Hematopoietic multipotent progenitor cell treated with erythropoietin and hydrocortisone succinate and interleukin-3 and kit ligand, for 6 days (in vitro differentiated cells): ENCODE measurements around the gene RHOJ.
A peak's percentile ranks its signal among the peaks of the same experiment; 100 is the strongest.
"Not testable (repeated sequence)": the region's sequence is repeated elsewhere in the genome, so short reads cannot be mapped to it uniquely, and the experiment has no call there.

Experiments used
- DNase-seq: peaks from one replicate; pipeline ENCODE4 v3.0.0-alpha.2; 2015

The RHOJ gene

DNA sequence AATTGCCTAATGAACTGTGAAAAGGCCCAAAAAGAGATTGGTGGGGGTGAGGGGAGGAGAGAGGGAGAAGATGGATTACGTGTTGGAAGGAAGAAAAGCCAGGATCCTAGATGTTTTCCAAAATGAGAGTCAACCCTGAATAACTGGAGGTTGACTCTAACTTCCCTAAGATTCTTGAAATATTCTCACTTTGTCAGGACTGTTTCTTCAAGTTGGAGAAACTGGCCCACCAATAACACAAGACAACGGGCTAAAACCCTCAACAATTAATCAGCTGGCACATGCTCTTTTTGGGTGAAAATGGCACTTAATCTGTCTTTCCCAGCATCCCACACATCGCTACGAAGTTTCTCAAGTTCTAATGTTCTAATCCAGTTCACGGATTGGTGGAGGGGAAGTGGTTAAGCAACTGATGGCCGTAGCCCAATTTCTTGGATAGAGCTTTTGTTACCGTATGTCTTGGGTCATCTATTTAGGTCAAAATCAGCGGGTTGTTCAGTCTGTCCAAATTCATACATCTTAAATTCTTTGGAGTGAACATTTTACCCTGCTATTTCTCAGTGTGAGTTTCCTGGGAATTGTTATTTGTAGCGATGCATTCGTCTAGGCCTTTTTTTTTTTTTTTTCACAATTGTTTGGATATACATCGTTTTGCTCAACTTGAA, 65.5 kb downstream of the RHOJ start:
- no peak for DNase-seq

- DNase-seq = no peak
Observed at GRCh38 chr14:63273129-63273528, 68.9 kb downstream of the RHOJ start.

- DNase-seq = no peak
Observed at GRCh38 chr14:63273717-63274655, 69.7 kb downstream of the RHOJ start.

DNA sequence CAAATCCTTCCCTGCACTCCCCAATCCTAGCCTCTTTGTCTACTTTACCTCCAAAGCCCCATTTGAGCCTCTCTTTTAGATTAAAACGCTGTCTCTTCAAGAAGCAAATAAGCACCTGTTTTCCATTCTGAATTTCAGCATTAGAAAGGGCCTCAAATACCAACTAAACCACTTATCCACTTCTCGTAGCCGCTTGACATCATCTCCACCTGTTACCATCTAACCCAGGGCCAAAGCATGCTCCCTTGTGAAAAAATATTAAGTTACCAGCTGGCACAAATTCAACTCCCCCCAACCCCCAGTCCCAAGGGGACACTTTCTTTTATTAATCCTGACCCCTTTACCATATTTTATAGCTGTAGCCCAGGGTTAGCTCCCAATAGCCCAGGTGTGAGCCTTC, 71.4 kb downstream of the RHOJ start:
- DNase-seq = no peak

- no peak for DNase-seq
Observed at GRCh38 chr14:63276016-63276415, 71.8 kb downstream of the RHOJ start.

DNA sequence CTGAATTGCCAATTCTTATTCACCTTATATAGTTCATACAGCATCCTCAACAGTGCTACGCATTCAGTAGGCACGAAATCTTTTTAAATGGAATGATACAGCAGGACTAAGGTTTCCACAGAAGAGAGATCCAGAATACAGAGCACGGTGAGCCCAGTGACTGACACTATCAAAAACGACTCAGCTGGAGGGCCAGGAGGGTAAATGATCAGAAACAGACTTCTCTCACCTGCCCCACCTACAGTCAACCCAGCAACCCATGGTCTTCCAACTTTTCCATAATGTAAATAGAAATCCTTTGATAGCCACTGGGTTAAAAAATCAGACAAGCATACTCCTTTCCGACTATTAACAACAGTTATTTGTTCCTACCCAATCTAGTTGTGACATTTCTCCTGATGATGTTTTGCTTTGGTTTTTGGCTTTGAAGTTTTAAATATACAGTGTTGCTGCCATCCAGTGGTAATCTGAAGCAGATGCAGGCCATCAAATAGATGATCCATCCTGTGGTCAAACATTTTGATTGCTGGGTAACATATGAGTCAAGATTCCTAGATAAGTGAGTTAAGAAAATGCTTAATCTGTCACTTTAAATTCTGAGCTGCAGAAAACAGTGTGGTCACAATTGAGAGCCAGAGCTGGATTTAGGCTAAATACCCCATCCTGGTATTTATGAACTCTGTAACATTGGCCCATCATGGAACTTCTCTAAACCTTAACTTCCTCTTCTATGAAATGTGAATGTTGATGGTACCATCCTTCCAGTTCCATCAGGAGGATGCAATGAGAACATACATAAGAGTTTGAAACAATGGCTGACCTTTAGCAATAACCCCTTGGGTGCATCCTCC, 72.5 kb downstream of the RHOJ start:
- peak; percentile 69 for DNase-seq

DNA sequence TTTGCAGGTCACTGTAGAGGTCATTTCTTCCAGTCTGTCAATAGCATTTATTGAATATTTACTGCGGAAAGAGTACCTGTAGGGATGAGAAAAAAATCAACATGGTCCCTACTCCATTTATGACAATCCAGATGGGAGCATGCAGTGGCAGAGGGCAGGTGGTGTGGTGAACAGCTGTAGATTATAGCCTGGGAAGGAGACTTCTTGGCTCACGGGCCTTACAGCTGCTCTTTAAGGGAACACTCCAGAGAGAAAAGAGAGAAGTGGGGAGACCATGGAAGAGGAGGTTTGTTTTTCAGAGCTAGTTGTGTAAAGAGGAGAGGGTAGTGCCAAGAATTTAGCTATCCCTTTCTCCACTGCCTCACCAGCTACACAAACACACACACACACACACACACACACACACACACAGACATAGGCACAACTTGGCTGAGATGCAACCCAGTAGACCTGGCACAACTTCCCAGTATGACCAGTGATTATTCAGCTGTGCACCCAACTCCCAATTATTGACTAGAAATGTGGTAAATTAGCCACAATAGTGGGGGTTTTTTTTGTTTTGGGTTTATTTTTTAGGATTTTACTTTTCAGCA, 73.4 kb downstream of the RHOJ start:
- no peak for DNase-seq

DNA sequence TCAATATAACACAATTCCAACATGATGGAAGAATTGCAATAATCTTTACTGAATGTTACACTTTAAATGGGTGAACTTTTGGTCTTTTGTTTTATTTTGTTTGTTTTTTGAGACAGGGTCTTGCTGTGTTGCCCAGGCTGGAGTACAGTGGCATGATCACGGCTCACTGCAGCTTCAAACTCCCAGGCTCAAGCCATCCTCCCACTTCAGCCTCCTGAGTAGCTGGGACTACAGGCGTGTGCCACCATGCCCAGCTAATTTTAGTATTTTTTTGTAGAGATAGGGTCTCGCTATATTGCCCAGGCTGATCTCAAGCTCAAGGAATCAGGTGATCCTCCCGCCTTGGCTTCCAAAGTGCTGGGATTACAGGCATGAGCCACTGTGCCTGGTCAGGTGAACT, 75.7 kb downstream of the RHOJ start:
- DNase-seq = not testable (repeated sequence)

GRCh38 chr14:63282997-63283883, 79.0 kb downstream of the RHOJ start:
- no peak for DNase-seq

DNA sequence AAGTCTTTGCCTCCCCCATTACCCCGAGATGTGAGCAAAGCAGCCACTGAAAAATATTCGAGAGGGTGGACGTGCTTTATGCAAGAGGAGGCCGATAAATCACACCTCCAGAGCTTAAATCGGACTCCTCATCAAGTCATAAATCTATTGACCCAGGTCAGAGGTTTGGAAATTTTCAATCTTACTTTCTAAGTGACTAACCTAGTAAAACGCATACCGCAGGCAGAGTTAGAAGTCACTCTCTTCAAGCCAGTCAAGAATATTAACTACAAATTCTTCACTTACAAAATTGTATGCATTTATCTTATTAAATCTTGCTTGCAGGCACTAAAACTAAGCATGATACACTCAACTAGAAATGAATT, 79.6 kb downstream of the RHOJ start:
- no peak for DNase-seq

DNA sequence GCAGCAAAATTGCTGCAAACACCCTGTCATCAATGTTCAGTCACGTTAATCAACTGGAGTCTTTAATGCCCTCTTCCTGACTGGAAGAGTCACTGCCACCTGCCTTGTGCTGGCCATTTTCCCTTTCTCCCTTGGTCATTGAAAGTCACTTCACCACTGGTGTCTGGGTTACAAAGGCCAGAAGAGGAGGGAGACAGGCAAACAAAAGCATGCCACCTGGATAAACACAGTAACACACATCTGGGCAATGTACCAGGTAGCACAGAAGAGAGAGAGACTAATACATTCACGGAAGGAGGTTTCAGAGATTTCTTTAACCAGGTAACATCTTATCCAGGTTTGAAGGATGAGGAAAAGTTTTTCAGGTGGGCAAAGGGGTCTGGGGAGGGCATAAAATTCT, 81.8 kb downstream of the RHOJ start:
- no peak for DNase-seq

DNA sequence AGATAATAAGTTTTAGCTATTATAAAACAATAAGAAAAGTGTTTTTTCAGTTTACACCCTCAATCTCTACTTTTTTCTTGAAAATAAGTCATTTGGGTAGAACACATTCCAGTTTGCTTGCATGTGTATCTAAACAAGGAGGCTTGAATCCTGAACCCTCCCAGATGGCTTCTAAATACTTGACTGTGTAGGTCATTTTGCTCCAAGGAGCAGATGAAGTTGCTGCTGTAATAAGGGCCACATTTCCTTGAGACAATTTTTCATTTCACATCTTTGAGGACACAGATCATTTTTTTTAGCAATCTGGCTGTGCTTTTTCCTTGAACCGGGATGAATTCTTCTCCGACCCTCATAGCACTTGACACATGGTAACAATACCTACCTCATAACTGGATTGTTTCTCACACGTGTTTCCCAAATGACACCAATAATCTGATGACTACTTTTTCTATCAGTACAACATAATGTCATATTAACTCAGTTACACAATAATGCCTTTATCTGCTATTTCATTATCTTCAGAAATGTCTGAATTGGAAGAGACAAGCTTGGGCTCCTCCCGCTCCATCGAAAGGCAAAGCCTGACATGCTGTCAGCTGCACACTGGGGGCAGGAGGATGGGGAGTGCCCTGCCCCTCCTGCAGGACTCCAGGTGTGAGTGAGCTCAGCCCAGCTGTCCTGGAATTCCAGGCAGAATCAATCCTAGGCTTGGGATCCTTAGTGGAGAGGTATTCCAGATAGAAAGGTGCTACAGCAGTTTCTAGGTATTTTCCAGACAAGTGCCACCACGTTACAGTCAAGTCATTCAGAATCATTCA, 83.6 kb downstream of the RHOJ start:
- no peak for DNase-seq

GRCh38 chr14:63288853-63289252, 84.6 kb downstream of the RHOJ start:
- DNase-seq = no peak

- no peak for DNase-seq
Observed at GRCh38 chr14:63290741-63291430, 86.6 kb downstream of the RHOJ start.

DNA sequence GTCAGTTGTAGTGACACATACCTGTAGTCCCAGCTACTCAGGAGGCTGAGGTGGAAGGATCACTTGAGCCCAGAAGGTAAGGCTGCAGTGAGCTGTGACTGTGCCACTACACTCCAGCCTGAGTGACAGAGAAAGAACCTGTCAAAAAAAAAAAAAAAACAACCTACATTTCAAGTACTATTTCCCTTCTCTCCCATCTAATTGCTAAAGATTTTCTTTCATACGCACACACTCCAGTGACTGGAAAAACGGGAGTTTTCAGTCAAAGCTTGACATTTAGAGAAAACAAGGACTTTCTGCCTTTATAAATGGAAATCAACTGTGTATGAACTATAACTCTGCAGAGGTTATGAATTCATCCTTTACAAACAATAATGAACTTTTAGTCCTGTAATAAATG, 88.6 kb downstream of the RHOJ start:
- no peak for DNase-seq

DNA sequence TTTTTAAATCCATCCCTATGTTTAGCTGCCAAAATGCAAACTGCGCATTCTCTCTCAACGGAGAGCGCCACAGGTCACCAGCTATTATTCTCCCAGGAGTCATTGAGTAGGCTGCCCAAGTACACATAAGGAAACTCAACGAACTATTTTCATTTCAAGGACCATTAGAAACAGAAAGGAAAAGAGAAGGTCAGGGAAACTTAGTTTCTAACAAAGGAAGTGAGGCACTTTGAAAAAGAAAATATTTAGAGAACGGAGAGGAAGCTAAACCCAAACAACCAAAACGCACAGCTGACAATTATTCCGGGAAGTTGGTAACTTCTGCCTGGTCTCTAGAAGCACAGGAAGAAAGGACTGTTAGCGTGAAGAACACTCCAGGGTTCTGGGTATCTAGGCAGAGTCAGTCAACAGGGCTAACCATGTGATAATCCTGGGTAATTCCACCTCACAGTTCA, 91.0 kb downstream of the RHOJ start:
- DNase-seq = no peak

- no peak for DNase-seq
Observed at GRCh38 chr14:63296060-63296563, 91.9 kb downstream of the RHOJ start.

- DNase-seq = no peak
Observed at GRCh38 chr14:63297372-63298063, 93.3 kb downstream of the RHOJ start.

DNA sequence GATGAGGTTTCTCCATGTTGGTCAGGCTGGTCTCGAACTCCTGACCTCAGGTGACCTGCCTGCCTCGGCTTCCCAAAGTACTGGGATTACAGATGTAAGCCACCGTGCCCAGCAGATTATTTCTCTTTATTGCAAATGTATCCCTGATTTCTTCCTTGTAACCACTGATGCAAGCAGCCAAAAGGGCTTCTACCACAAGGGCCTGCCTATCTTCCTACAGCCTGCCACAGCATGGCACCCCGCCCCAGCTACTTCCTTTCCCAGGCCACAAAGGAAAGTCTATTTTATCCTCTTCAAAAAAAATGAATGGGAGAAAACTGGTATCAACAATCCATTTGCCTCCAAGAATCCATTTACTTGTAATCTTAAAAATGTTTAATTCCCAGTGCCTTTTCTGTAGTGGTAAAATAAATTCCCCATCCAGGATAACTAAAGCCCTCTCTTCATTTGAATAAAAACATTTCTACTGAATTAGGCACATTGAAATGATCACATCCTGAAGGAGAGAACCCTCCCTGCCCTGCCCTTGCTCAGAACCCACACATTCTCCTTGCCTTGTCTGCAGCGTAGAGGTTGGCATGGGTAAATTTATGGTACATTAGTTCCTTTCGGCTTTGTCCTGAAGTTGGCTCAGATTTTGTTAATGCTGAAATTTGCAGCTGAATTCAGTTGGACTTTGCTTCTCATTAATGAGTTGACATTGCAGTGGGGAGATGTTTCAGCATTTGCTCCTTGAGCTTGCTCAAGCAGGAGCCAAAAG, 95.3 kb downstream of the RHOJ start:
- DNase-seq = peak; percentile 9
